Upper lobe of right lung (tissue), 1 donor: ENCODE measurements around the gene SRGN. TPM values are rescaled to one million over a fixed set of nuclear protein-coding genes. Genes with fewer than 3 reads are reported as not detected.

ENCODE experiments used
- ATAC-seq: fragments of 200-7000 bp; cut with Tn5 transposase; one replicate; pipeline ENCODE4 v1.9.1; 2020; ENCODE audit warnings: mild to moderate bottlenecking, moderate library complexity
- DNase-seq: peaks from one replicate; pipeline ENCODE4 v3.0.0-alpha.2; 2020
- H3K27ac ChIP-seq: fragments of 200-600 bp; one replicate; pipeline ENCODE4 v1.8.0; 2022
- H3K27me3 ChIP-seq: fragments of 200-600 bp; one replicate; pipeline ENCODE4 v1.8.0; 2022; ENCODE audit warnings: mild to moderate bottlenecking
- H3K36me3 ChIP-seq: fragments of 200-600 bp; one replicate; pipeline ENCODE4 v1.8.0; 2022
- H3K4me1 ChIP-seq: fragments of 200-600 bp; one replicate; pipeline ENCODE4 v1.8.0; 2022
- H3K4me3 ChIP-seq: fragments of 200-600 bp; one replicate; pipeline ENCODE4 v1.8.0; 2022; ENCODE audit warnings: mild to moderate bottlenecking
- H3K9me3 ChIP-seq: fragments of 200-600 bp; one replicate; pipeline ENCODE4 v1.8.0; 2022
- intact Hi-C: fragments of 100-400 bp; cut with DNase I; formaldehyde crosslinking; loops from one replicate; pipeline ENCODE4 v1.11.0; 2022
- total RNA-seq: library from RNA; stranded (reverse); fragmentation: NEBNext Ultra II Directional; extraction: Animal tissue kit (Norgen Biotek cat#: 25700); gene quantifications from one replicate; pipeline ENCODE4 v1.2.1, GENCODE V29; 2021
- TF ChIP-seq, protein P1 (sequence below): fragments of 200-600 bp; IDR thresholded peaks from one replicate; pipeline ENCODE4 v1.8.0; 2022; ENCODE audit warnings: antibody characterized with exemption
- donor health status: DM: no; HTN: yes; CAD: no; lungs with severe emphysema.

The SRGN gene
- total RNA-seq, 1 donor from 2014 or later, result 225 TPM

DNA sequence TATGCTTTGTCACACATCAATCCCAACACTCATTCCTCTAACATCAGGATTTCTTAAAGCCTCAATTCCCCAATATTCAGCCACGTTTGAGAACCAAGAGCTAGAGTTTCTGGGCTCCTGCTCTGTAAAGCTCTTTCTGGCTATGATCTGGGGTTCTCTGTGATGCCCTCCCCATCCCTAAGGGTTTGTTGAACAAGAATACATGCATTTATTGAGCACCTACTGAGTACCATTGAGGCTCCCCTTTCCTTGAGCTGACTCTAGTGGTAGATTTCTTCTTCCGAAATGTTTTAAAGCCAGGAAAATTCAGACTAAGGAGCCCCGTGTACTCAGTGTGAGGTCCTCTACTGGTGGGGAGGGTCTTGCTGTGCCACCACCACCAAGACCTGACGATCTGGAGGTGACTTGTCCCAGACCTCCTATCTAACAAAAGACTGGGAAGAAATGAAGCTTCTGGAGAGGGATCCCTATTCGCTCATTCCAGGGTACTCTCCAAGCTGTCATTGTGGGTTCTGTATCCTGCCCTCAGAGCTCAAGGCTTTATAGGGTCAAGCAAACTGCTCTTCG lies 23.1 kb upstream of the SRGN start:
- TF ChIP-seq, protein P1, sequence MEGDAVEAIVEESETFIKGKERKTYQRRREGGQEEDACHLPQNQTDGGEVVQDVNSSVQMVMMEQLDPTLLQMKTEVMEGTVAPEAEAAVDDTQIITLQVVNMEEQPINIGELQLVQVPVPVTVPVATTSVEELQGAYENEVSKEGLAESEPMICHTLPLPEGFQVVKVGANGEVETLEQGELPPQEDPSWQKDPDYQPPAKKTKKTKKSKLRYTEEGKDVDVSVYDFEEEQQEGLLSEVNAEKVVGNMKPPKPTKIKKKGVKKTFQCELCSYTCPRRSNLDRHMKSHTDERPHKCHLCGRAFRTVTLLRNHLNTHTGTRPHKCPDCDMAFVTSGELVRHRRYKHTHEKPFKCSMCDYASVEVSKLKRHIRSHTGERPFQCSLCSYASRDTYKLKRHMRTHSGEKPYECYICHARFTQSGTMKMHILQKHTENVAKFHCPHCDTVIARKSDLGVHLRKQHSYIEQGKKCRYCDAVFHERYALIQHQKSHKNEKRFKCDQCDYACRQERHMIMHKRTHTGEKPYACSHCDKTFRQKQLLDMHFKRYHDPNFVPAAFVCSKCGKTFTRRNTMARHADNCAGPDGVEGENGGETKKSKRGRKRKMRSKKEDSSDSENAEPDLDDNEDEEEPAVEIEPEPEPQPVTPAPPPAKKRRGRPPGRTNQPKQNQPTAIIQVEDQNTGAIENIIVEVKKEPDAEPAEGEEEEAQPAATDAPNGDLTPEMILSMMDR, result no peak
- intact Hi-C loops, result no loop called here
- Histone ChIP-seq H3K4me1 (peaks cover 33% of the 10 kb centered on the region), H3K36me3 (no peaks in the 10 kb centered on the region), H3K9me3 (no peaks in the 10 kb centered on the region), H3K27me3 (no peaks in the 10 kb centered on the region), H3K27ac (peak overlapping the region; percentile 55), H3K4me3 (no peak overlapping the region)
- no peak for ATAC-seq
- no peak for DNase-seq

DNA sequence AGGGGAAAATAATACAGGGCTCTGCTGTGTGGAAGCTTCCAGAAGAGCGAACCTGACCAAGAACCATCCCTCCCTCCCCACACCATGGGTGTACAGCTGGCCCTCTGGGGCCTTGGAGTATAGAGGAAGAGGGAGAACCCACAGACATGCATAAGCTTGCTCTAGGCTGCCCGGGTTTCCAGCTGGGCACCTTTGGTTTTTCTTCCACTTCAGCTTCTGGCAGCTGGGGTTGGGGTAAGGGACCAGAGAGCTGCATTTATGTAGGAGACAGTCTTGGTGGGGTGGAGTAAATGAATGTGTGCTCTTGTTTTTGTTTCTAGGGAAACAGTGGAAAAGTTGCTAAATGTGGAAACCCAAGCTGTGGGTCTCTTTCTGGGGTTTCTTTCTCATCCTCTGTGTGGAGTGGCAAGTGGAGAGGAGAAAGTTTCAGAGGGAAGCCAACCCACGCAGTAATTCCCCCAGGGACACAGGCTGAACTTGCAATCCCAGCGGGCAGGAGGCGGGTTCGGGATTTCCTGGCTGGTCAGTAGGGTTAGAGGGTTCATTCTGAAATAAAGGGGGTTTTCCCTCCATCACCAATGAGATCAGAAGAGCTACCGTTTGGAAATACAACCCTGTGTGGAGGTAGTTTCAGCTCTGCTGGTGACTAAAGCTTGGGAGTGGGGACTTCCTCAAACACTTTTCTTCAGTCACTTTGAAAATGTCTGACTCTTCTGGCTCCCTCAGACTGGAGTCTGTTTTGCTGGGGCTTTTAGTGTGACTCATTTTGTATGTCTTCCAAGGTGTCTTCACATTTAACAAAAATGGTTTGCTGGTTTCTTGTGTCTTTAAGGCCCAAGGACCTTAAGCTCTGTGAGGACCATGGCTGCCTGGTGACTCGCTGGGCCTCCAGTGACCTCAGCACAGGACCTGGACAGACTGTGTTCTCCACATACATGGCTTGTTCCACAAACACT lies 22.2 kb upstream of the SRGN start:
- intact Hi-C loops, result no loop called here
- H3K4me3 ChIP-seq, result no peak overlapping the region
- H3K4me1 ChIP-seq, result peaks cover 33% of the 10 kb centered on the region
- H3K9me3 ChIP-seq, result no peaks in the 10 kb centered on the region
- DNase-seq (no peak), ATAC-seq (peak; percentile 20)
- H3K27me3 ChIP-seq, result no peaks in the 10 kb centered on the region
- H3K36me3 ChIP-seq, result no peaks in the 10 kb centered on the region
- TF ChIP-seq, protein P1, result no peak
- peak overlapping the region; percentile 55 for H3K27ac ChIP-seq

DNA sequence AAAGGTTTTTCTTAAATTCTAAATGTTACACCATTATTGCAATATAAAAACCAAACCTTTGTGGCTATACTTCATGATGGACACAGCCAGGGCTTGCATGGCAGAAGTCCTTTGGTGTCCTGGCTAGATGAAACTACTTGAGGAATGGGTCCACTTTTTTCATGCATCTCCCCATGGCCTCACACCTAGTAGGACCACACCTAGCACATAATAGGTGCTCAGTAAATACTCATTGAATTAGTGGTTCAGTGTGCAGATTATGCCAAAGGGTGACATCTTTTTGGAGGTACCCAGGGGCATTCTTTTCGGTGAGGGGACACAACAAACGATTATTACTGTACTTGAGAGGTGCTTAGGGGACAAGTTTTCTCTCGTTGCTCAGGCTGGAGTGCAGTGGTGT lies 20.7 kb upstream of the SRGN start:
- intact Hi-C loops, result no loop called here
- Histone ChIP-seq H3K27me3 (no peaks in the 10 kb centered on the region), H3K9me3 (no peaks in the 10 kb centered on the region), H3K4me3 (no peak overlapping the region), H3K36me3 (no peaks in the 10 kb centered on the region), H3K4me1 (peaks cover 21% of the 10 kb centered on the region), H3K27ac (no peak overlapping the region)
- TF ChIP-seq, protein P1, result no peak
- ATAC-seq (no peak), DNase-seq (no peak)

DNA sequence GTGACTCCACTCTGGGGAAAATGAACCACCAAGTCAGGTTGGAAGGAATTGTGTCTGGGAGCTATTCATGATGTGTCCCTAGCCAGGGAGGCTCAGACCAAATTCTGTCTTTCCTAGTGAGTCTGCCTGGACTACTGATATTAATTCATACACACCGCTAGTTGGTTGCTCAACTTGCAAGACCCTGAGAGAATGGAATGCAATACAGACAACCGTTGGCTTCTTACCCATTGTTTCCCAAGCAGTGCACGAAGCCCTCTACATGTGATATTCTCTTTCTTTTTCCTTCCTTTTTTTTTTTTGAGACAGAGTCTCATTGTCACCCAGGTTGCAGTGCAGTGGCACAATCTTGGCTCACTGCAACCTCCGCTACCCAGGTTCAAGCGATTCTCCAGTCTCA lies 19.4 kb upstream of the SRGN start:
- DNase-seq (no peak), ATAC-seq (no peak)
- Histone ChIP-seq H3K27me3 (no peaks in the 10 kb centered on the region), H3K4me1 (peaks cover 18% of the 10 kb centered on the region), H3K27ac (no peak overlapping the region), H3K4me3 (no peak overlapping the region), H3K9me3 (no peaks in the 10 kb centered on the region), H3K36me3 (no peaks in the 10 kb centered on the region)
- TF ChIP-seq, protein P1, result no peak
- intact Hi-C loops, result no loop called here

DNA sequence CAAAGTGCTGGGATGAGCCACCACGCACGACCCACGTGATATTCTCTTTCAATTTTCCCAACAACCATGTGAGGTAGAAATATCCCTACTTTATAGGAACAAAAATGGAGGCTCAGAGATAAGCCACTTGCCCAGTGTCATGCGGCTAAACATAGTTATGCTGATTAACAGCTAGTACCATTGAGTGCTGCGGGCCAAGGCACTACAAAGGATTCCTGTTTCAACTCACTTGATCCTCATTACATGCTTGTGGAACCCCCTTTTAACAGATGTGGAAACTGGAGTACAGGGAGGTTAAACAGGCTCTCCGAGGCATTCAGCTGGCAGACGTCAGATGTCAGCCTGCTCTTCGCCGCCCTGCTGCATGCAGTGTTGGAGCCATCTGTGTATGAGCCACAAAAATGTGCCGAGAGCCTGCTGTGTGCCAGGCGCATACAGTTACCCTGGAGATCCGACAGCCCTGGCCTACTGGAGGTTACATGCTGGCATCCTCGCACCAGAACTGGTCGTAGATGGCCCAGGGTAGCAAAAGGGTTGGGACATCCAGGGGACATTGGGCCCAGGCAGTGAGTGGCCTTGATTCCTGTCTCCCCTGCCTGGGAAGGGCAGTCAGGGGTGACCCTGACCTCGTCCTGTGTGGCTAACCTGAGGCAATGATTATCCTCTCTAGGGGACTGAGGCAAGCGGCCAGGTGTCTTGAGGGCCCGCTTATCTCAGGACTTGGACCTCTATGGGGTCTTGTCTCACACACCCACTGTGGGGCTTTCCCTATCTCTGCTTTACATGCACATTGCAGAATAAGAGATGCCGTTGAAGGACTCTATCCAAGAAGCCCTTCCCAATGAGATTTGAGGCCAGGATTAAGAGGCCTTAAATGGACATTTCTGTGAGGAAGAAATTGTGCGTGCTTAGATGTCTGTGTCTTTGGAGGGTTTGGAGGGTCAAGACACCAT lies 18.5 kb upstream of the SRGN start:
- H3K4me3 ChIP-seq, result no peak overlapping the region
- peak; percentile 44 for ATAC-seq
- no peak overlapping the region for H3K27ac ChIP-seq
- intact Hi-C loops, result no loop called here
- H3K36me3 ChIP-seq, result no peaks in the 10 kb centered on the region
- TF ChIP-seq, protein P1, result no peak
- DNase-seq, result peak; percentile 68
- no peaks in the 10 kb centered on the region for H3K27me3 ChIP-seq
- H3K9me3 ChIP-seq, result no peaks in the 10 kb centered on the region
- peaks cover 18% of the 10 kb centered on the region for H3K4me1 ChIP-seq
